Ovary (tissue), 9 donors: ENCODE measurements around the gene KCTD20. TPM values are rescaled to one million over a fixed set of nuclear protein-coding genes. Genes with fewer than 3 reads are reported as not detected.

Experiments
- DNase-seq, 5 donors: peaks; one replicate each; pipeline ENCODE4 v3.0.0-alpha.2; 2019 to 2020
- H3K27ac ChIP-seq, 2 donors: fragments of 200-600 bp; one replicate each; pipeline versions ENCODE4 v1.5.1 to v1.8.0; 2019 to 2022
- H3K27me3 ChIP-seq: fragments of 200-600 bp; one replicate; pipeline ENCODE4 v1.8.0; 2022
- H3K36me3 ChIP-seq: fragments of 200-600 bp; sonication (generic); one replicate; pipeline ENCODE4 v1.5.1; 2019
- H3K4me1 ChIP-seq: one replicate; pipeline ENCODE4 v1.8.1; 2013; ENCODE audit warnings: mild to moderate bottlenecking, moderate library complexity; ENCODE audit not compliant: insufficient read depth
- H3K4me3 ChIP-seq: fragments of 200-600 bp; sonication (generic); one replicate; pipeline ENCODE4 v1.5.1; 2017
- H3K9me3 ChIP-seq, 2 donors: fragments of 200-600 bp in 1 of 2; sonication (generic) in 1 of 2; one replicate each; pipeline versions ENCODE4 v1.5.1 to v1.8.1; 2013 to 2019; ENCODE audit warnings: mild to moderate bottlenecking in 1 of 2, moderate library complexity in 1 of 2
- EP300 ChIP-seq: sonication (generic); formaldehyde crosslinking; IDR thresholded peaks from one replicate; pipeline ENCODE4 v1.6.1; 2017; ENCODE audit warnings: antibody characterized with exemption
- POLR2A ChIP-seq: fragments of 450-650 bp; IDR thresholded peaks from one replicate; pipeline ENCODE4 v1.6.1; 2017; ENCODE audit warnings: antibody characterized with exemption, mild to moderate bottlenecking, moderate library complexity
- WGBS, 3 donors: extraction: QIAGEN DNeasy Blood & Tissue Kit in 1 of 3; methylation state at CpG; one replicate each; pipeline versions ENCODE4 v1.1.5 to v1.1.7; 2013 to 2017; 5-methylcytosine and 5-hydroxymethylcytosine counted together
- intact Hi-C, 4 donors: fragments of 100-400 bp; cut with DNase I; formaldehyde crosslinking; loops; one replicate each; pipeline versions ENCODE4 v1.11.0 to v1.15.1; 2022 to 2023
- polyA plus RNA-seq, 2 donors: library from polyadenylated mRNA; stranded (reverse); fragments of 200-250 nt in 1 of 2; fragments of 350-450 nt in 1 of 2; fragmentation: Illumina TruSeq in 1 of 2; extraction: RNeasy Lipid Tissue Mini Kit (QIAGEN cat#74804) in 1 of 2; gene quantifications; one replicate each; pipeline ENCODE4 v1.2.3, GENCODE V29; 2013 to 2014
- total RNA-seq, 7 donors: library from RNA; depleted of rRNA in 2 of 7; stranded (reverse); fragments of >200 nt in 2 of 7; fragmentation: NEBNext Ultra II Directional in 3 of 7; extraction: Animal tissue kit (Norgen Biotek cat#: 25700) in 3 of 7; gene quantifications; one replicate each; pipeline versions ENCODE4 v1.1.0 to v1.2.4, GENCODE V29; 2016 to 2023
- TF ChIP-seq, protein P1 (sequence below), 3 donors: fragments of 450-650 bp in 2 of 3; fragments of 200-600 bp in 1 of 3; IDR thresholded peaks; one replicate each; pipeline versions ENCODE4 v1.5.1 to v1.8.0; 2016 to 2022; ENCODE audit warnings: antibody characterized with exemption in 3 of 3, mild to moderate bottlenecking in 1 of 3
- donor health status: DM: no; HTN: no; CAD: no; lungs with moderate emphysema.
- donor health status: DM: no; HTN: no; CAD: no.
- donor health status: Bipolar disorder and iron deficiency.
- donor health status: DM: yes; HTN: yes; CAD: no.
- donor health status: DM: no; HTN: no; CAD: no.
- donor health status: DM: yes; HTN: yes; CAD: no.

The KCTD20 gene
- total and polyA plus RNA-seq, 9 donors: 21.7 to 73.7 (median 46.2) TPM

- Histone ChIP-seq H3K27ac (no peak overlapping the region), H3K9me3 (no peaks in the 10 kb centered on the region), H3K36me3 (no peaks in the 10 kb centered on the region), H3K4me1 (no peaks in the 10 kb centered on the region), H3K27me3 (no peaks in the 10 kb centered on the region), H3K4me3 (no peak overlapping the region)
- no peak for DNase-seq
- TF ChIP-seq POLR2A (no peak), EP300 (no peak)
- TF ChIP-seq, protein P1, sequence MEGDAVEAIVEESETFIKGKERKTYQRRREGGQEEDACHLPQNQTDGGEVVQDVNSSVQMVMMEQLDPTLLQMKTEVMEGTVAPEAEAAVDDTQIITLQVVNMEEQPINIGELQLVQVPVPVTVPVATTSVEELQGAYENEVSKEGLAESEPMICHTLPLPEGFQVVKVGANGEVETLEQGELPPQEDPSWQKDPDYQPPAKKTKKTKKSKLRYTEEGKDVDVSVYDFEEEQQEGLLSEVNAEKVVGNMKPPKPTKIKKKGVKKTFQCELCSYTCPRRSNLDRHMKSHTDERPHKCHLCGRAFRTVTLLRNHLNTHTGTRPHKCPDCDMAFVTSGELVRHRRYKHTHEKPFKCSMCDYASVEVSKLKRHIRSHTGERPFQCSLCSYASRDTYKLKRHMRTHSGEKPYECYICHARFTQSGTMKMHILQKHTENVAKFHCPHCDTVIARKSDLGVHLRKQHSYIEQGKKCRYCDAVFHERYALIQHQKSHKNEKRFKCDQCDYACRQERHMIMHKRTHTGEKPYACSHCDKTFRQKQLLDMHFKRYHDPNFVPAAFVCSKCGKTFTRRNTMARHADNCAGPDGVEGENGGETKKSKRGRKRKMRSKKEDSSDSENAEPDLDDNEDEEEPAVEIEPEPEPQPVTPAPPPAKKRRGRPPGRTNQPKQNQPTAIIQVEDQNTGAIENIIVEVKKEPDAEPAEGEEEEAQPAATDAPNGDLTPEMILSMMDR (IDR thresholded peaks at IDR 0.05): no peak
- WGBS, 3 donors: 87 to 94% (median 89%) methylated on average over 2 of the region's 2 CpGs
- intact Hi-C loops: no loop called here
Observed at GRCh38 chr6:36517408-36517807, 74.6 kb downstream of the KCTD20 start.

DNA sequence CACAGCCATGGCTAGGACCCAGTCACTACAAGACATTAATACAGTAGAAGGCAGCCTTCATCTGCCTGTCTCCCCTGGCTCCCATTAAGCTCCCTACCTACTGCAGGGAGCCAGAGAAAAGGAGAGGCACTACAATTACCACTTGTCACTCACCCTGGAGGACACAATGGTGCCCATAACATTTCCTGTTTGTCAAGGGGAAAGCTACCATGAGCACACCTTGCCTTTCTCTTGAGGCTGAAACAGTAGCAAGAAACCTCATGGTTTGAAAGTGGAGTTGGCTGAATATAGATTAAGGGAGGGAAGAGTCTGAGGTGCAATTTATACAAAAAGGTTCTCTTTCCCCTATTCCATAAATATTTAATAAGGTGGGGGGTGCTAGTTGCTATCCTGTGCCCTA, 76.6 kb downstream of the KCTD20 start:
- no peak for DNase-seq
- Histone ChIP-seq H3K27ac (no peak overlapping the region), H3K4me3 (no peak overlapping the region), H3K4me1 (no peaks in the 10 kb centered on the region), H3K9me3 (no peaks in the 10 kb centered on the region), H3K27me3 (no peaks in the 10 kb centered on the region), H3K36me3 (no peaks in the 10 kb centered on the region)
- TF ChIP-seq, protein P1 (IDR thresholded peaks at IDR 0.05): no peak
- no peak for TF ChIP-seq EP300
- TF ChIP-seq POLR2A: no peak
- intact Hi-C loops: no loop called here

DNA sequence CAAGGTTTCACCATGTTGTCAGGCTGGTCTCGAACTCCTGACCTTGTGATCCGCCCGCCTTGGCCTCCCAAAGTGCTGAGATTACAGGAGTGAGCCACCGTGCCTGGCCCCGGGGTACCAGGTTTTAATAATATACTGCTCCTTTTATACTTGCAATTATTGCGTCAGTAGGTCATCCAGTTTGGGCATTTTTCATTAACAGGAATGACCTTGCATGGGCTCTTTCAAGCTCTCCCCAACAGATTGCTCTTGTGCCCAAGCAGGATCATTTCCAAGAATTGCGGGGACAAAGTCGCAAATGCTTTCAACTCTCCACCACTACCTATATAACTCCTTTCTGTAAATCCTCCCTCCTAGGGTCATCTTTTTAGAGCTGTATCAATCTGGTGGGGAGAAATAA, 80.7 kb downstream of the KCTD20 start:
- 98% methylated on average over 8 of the region's 8 CpGs for WGBS, 3 donors
- H3K4me3 ChIP-seq: no peak overlapping the region

DNA sequence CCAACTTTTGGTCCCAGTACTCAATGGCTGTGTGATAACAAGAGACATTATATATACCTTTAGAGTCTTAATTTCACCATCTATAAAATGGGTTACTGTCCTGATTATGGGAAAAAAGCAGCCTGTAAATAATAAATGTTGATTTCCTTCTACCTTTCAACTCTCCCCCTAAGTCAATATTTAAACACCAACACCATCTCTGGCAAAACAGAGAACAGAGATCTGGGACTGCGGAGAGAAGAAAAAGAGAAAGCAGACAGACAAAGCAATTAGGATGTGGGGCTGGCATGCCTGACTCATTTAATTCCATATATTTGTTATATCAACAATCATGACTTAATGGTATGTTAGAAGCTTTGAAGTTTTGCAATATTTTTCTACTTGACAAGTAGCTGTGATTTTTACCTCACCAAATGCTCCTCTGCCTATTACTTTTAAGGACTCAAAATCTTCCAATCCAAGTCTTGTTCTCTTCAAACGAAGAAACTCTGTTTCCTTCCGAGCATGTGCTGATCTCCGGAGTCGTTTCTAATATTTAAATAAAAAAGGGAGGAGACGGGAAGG, 81.2 kb downstream of the KCTD20 start:
- intact Hi-C loops: no loop called here
- Histone ChIP-seq H3K27ac (no peak overlapping the region), H3K27me3 (no peaks in the 10 kb centered on the region), H3K9me3 (no peaks in the 10 kb centered on the region), H3K36me3 (no peaks in the 10 kb centered on the region), H3K4me3 (no peak overlapping the region), H3K4me1 (no peaks in the 10 kb centered on the region)
- WGBS, 3 donors: 59 to 74% (median 73%) methylated on average over 6 of the region's 6 CpGs
- no peak for DNase-seq
- TF ChIP-seq, protein P1 (IDR thresholded peaks at IDR 0.05): no peak
- TF ChIP-seq POLR2A: no peak
- no peak for TF ChIP-seq EP300

More for the DNA sequence above, 80.7 kb downstream of the KCTD20 start:
- intact Hi-C loops: no loop called here
- Histone ChIP-seq H3K27ac (no peak overlapping the region), H3K4me1 (no peaks in the 10 kb centered on the region), H3K9me3 (no peaks in the 10 kb centered on the region), H3K36me3 (no peaks in the 10 kb centered on the region), H3K27me3 (no peaks in the 10 kb centered on the region)
- no peak for DNase-seq
- TF ChIP-seq EP300: no peak

DNA sequence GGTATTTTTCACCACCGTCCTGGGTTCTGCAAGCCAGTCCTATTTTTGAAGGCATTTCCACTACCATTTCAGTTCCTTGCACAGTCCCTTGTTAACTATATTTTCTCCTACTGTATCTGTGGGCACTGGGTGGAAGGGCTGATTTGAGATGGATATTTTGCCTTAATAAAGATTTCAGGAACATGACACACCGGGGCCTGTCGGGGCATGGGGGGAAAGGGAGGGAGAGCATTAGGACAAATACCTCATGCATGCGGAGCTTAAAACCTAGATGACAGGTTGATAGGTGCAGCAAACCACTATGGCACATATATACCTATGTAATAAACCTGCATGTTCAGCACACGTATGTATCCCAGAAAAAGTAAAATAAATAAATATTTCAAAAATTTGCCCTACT, 82.1 kb downstream of the KCTD20 start:
- H3K9me3 ChIP-seq: no peaks in the 10 kb centered on the region
- no peak overlapping the region for H3K27ac ChIP-seq
- WGBS, 3 donors: 81 to 90% (median 86%) methylated on average over 5 of the region's 5 CpGs
- H3K27me3 ChIP-seq: no peaks in the 10 kb centered on the region
- intact Hi-C loops: no loop called here
- TF ChIP-seq POLR2A (no peak), EP300 (no peak)
- TF ChIP-seq, protein P1 (IDR thresholded peaks at IDR 0.05): no peak
- no peaks in the 10 kb centered on the region for H3K4me1 ChIP-seq
- DNase-seq: no peak
- H3K4me3 ChIP-seq: no peak overlapping the region
- no peaks in the 10 kb centered on the region for H3K36me3 ChIP-seq
